MM.1S (cell line): ENCODE measurements around the gene HSPE1.

ENCODE experiments used
- EZH2 ChIP-seq: fragments of 300-600 bp; sonication (generic); optimal IDR thresholded peaks from 2 replicates; pipeline ENCODE3; 2017; ENCODE audit warnings: low read depth, mild to moderate bottlenecking, antibody characterized with exemption, low read length, mixed read lengths
- TF ChIP-seq, protein P1 (sequence below): fragments of 300-600 bp; sonication (generic); IDR thresholded peaks from 2 replicates; pipeline ENCODE4 v1.5.1; 2016; ENCODE audit warnings: antibody characterized with exemption, low read length, mixed read lengths

DNA sequence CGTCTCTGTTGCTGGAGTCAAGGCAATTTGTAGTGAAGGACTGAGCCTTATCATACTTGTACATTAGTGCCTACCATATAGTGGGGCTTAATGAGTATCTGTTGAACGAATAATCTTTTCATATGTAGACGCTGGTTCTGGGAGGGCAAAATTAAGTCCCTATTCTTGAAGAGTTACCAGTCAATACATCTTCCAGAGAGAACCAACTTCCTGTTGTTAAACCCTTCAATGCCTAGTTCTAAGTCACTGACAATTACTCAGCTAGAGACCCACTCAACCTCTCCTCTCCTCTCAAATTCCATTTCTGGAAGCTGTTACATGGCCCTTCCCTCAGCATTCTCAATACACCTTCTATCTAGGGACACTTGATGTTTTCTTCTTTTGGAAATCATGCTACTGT is 14.6 kb downstream of the HSPE1 start:
- TF ChIP-seq, protein P1, sequence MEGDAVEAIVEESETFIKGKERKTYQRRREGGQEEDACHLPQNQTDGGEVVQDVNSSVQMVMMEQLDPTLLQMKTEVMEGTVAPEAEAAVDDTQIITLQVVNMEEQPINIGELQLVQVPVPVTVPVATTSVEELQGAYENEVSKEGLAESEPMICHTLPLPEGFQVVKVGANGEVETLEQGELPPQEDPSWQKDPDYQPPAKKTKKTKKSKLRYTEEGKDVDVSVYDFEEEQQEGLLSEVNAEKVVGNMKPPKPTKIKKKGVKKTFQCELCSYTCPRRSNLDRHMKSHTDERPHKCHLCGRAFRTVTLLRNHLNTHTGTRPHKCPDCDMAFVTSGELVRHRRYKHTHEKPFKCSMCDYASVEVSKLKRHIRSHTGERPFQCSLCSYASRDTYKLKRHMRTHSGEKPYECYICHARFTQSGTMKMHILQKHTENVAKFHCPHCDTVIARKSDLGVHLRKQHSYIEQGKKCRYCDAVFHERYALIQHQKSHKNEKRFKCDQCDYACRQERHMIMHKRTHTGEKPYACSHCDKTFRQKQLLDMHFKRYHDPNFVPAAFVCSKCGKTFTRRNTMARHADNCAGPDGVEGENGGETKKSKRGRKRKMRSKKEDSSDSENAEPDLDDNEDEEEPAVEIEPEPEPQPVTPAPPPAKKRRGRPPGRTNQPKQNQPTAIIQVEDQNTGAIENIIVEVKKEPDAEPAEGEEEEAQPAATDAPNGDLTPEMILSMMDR = no peak
- no peak for TF ChIP-seq EZH2
